B cell (primary cell): Measurements from ENCODE around the gene OLFML2B. TPM values are rescaled to one million over a fixed set of nuclear protein-coding genes. Genes with fewer than 3 reads are reported as not detected.

ENCODE experiments used
- ATAC-seq: fragments of 200-7000 bp; cut with Tn5 transposase; one replicate; pipeline ENCODE4 v1.10.0; 2021; ENCODE audit warnings: low read depth, mild to moderate bottlenecking, moderate number of reproducible peaks, moderate library complexity
- CTCF ChIA-PET: fragments of 350-600 bp; sonication (Branson Sonifier 250); formaldehyde crosslinking; loops from one replicate; lab custom pipeline; 2021; ENCODE audit warnings: antibody characterized with exemption, inconsistent platforms; lab: Charles Lee
- POLR2A ChIA-PET: fragments of 350-600 bp; sonication (Branson Sonifier 250); formaldehyde crosslinking; loops from one replicate; lab custom pipeline; 2021; ENCODE audit warnings: antibody characterized with exemption; lab: Charles Lee
- DNase-seq: peaks from one replicate; pipeline ENCODE4 v3.0.0; 2013
- H2AFZ ChIP-seq: 2 replicates; pipeline ENCODE4 v1.6.1; 2012; ENCODE audit warnings: mild to moderate bottlenecking, low read depth, low read length; ENCODE audit not compliant: insufficient read depth, poor library complexity, severe bottlenecking
- H3K27ac ChIP-seq, 2 donors: 1 replicate in 1 of 2; 2 replicates in 1 of 2; pipeline ENCODE4 v1.5.1; 2012 to 2013; ENCODE audit warnings: low read length in 2 of 2, mild to moderate bottlenecking in 2 of 2, moderate library complexity in 1 of 2
- H3K27me3 ChIP-seq, 4 experiments: fragments of 200-600 bp in 1 of 4; sonication (generic) in 1 of 4; replicated peaks in 1 of 4; 1 replicate in 2 of 4; 2 replicates in 2 of 4; pipeline versions ENCODE4 v1.6.1 to v1.7.0; 2013 to 2016; ENCODE audit warnings: low read length in 3 of 4, mild to moderate bottlenecking in 2 of 4, mixed read lengths in 1 of 4, moderate library complexity in 1 of 4; ENCODE audit not compliant: insufficient read depth in 4 of 4, control insufficient read depth in 3 of 4; ENCODE audit errors: control extremely low read depth in 1 of 4
- H3K36me3 ChIP-seq, 2 experiments: replicated peaks in 1 of 2; 1 replicate in 1 of 2; 2 replicates in 1 of 2; pipeline versions ENCODE4 v1.6.1 to v1.7.1; 2013; ENCODE audit warnings: low read length in 1 of 2; ENCODE audit not compliant: insufficient read depth in 2 of 2, control insufficient read depth in 1 of 2; ENCODE audit errors: control extremely low read depth in 1 of 2, extremely low read depth in 1 of 2
- H3K4me1 ChIP-seq, 2 donors: fragments of 200-600 bp in 1 of 2; sonication (generic) in 1 of 2; 1 replicate in 1 of 2; 2 replicates in 1 of 2; pipeline versions ENCODE4 v1.5.1 to v1.6.1; 2013 to 2017; ENCODE audit warnings: low read length in 2 of 2; ENCODE audit not compliant: control insufficient read depth in 2 of 2, insufficient read depth in 2 of 2
- H3K4me2 ChIP-seq: replicated peaks from 2 replicates; pipeline ENCODE3; 2012; ENCODE audit warnings: mild to moderate bottlenecking, low read depth, low read length; ENCODE audit not compliant: poor library complexity, severe bottlenecking
- H3K4me3 ChIP-seq, 5 experiments: fragments of 200-600 bp in 1 of 5; sonication (generic) in 1 of 5; 1 replicate in 3 of 5; 2 replicates in 2 of 5; pipeline versions ENCODE4 v1.5.1 to v1.7.0; 2011 to 2016; ENCODE audit warnings: low read length in 4 of 5, mild to moderate bottlenecking in 4 of 5, low read depth in 2 of 5, control low read depth in 1 of 5, moderate library complexity in 1 of 5; ENCODE audit not compliant: insufficient read depth in 1 of 5; ENCODE audit errors: control extremely low read depth in 1 of 5, extremely low read depth in 1 of 5
- H3K79me2 ChIP-seq: fragments of 200-600 bp; sonication (generic); one replicate; pipeline ENCODE4 v1.6.0; 2016; ENCODE audit warnings: low read length; ENCODE audit not compliant: control insufficient read depth, insufficient read depth
- H3K9ac ChIP-seq: fragments of 200-600 bp; sonication (generic); 2 replicates; pipeline ENCODE4 v1.6.1; 2017; ENCODE audit warnings: mild to moderate bottlenecking, low read length, moderate library complexity
- H3K9me3 ChIP-seq, 3 donors: one replicate each; pipeline versions ENCODE4 v1.6.1 to v1.7.1; 2013; ENCODE audit warnings: low read length in 2 of 3; ENCODE audit not compliant: control insufficient read depth in 2 of 3, insufficient read depth in 1 of 3; ENCODE audit errors: control extremely low read depth in 1 of 3
- H4K20me1 ChIP-seq: 2 replicates; pipeline ENCODE4 v1.6.0; 2012; ENCODE audit warnings: mild to moderate bottlenecking, low read length; ENCODE audit not compliant: insufficient read depth, control insufficient read depth, poor library complexity, severe bottlenecking
- H3K27ac Mint-ChIP-seq: one replicate; pipeline ENCODE4 v1.8.0; 2021; ENCODE audit warnings: mixed read lengths
- H3K27me3 Mint-ChIP-seq: one replicate; pipeline ENCODE4 v1.8.0; 2021; ENCODE audit warnings: mixed read lengths
- H3K4me1 Mint-ChIP-seq: one replicate; pipeline ENCODE4 v1.8.0; 2021; ENCODE audit warnings: mixed read lengths
- H3K4me3 Mint-ChIP-seq: one replicate; pipeline ENCODE4 v1.8.0; 2021; ENCODE audit warnings: mixed read lengths
- H3K9me3 Mint-ChIP-seq: one replicate; pipeline ENCODE4 v1.8.0; 2022; ENCODE audit warnings: mixed read lengths; ENCODE audit not compliant: insufficient read depth
- EZH2 ChIP-seq: IDR thresholded peaks from 2 replicates; pipeline ENCODE4 v1.6.1; 2012; ENCODE audit warnings: borderline replicate concordance, low read depth, mild to moderate bottlenecking, moderate library complexity, low read length; ENCODE audit not compliant: insufficient read depth, poor library complexity, severe bottlenecking
- WGBS: methylation state at CpG from one replicate; pipeline ENCODE4 v1.1.5; 2013; ENCODE audit warnings: missing lambda C conversion rate; ENCODE audit not compliant: insufficient coverage; 5-methylcytosine and 5-hydroxymethylcytosine counted together
- intact Hi-C: fragments of 100-400 bp; cut with micrococcal nuclease; formaldehyde crosslinking; loops from one replicate; pipeline ENCODE4 v1.10.0; 2022
- polyA plus RNA-seq: library from polyadenylated mRNA; depleted of rRNA; stranded (reverse); fragments of >200 nt; gene quantifications from 2 replicates; pipeline ENCODE4 v1.2.3, GENCODE V29; 2012
- total RNA-seq, 2 donors: library from RNA; stranded (reverse); fragments of 120-200 nt in 1 of 2; gene quantifications; 1 replicate in 1 of 2; 2 replicates in 1 of 2; pipeline versions ENCODE4 v1.2.3 to v1.2.4, GENCODE V29; 2013 to 2022
- TF ChIP-seq, protein P1 (sequence below): fragments of 200-600 bp; IDR thresholded peaks from one replicate; pipeline ENCODE4 v1.8.0; 2022; ENCODE audit warnings: antibody characterized with exemption, mild to moderate bottlenecking

OLFML2B gene
- total and polyA plus RNA-seq, 2 donors (not counting 1 experiment from before 2014, with no cell fraction given), result not detected

DNA sequence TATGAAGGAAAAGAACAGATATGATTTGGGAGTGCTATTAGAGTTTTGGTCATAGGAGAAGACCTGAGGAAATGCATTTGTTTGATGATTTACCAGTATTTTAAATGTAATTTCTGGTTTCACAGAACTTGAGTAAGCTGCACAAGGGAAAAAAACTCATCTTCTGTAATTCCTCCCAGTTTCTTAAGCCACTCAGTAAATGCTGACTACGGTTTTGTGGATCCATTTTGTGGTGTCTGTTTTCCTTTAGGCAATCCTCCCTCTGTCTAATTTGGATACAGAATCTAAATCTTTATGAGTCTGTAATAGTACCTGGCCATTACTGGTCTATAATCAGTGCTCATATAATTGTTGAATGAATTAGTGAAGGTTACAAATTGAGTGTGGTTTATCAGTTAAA is 72.0 kb downstream of the OLFML2B start:
- Mint-ChIP-seq H3K9me3 (no peaks in the 10 kb centered on the region), H3K27ac (no peak overlapping the region), H3K4me3 (no peak overlapping the region), H3K4me1 (peaks cover 9% of the 10 kb centered on the region), H3K27me3 (no peaks in the 10 kb centered on the region)
- intact Hi-C loops, result no loop called here
- peaks cover 0 to 15% of the 10 kb centered on the region in 2 experiments for H3K36me3 ChIP-seq
- ATAC-seq (no peak), DNase-seq (no peak)
- no peak overlapping the region for H3K4me3 ChIP-seq
- no peak for TF ChIP-seq EZH2
- TF ChIP-seq, protein P1, sequence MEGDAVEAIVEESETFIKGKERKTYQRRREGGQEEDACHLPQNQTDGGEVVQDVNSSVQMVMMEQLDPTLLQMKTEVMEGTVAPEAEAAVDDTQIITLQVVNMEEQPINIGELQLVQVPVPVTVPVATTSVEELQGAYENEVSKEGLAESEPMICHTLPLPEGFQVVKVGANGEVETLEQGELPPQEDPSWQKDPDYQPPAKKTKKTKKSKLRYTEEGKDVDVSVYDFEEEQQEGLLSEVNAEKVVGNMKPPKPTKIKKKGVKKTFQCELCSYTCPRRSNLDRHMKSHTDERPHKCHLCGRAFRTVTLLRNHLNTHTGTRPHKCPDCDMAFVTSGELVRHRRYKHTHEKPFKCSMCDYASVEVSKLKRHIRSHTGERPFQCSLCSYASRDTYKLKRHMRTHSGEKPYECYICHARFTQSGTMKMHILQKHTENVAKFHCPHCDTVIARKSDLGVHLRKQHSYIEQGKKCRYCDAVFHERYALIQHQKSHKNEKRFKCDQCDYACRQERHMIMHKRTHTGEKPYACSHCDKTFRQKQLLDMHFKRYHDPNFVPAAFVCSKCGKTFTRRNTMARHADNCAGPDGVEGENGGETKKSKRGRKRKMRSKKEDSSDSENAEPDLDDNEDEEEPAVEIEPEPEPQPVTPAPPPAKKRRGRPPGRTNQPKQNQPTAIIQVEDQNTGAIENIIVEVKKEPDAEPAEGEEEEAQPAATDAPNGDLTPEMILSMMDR, result no peak
- no peak overlapping the region for H3K4me2 ChIP-seq
- H4K20me1 ChIP-seq, result no peaks in the 10 kb centered on the region
- WGBS, result no CpG with 5 or more reads among the region's 1 CpG
- no peak overlapping the region for H2AFZ ChIP-seq
- POLR2A ChIA-PET, result no interaction called here
- no peak overlapping the region for H3K9ac ChIP-seq
- H3K79me2 ChIP-seq, result no peaks in the 10 kb centered on the region
- no peaks in the 10 kb centered on the region for H3K27me3 ChIP-seq
- no peaks in the 10 kb centered on the region for H3K4me1 ChIP-seq
- H3K9me3 ChIP-seq, result no peaks in the 10 kb centered on the region
- CTCF ChIA-PET, result no interaction called here
- H3K27ac ChIP-seq, result no peak overlapping the region

DNA sequence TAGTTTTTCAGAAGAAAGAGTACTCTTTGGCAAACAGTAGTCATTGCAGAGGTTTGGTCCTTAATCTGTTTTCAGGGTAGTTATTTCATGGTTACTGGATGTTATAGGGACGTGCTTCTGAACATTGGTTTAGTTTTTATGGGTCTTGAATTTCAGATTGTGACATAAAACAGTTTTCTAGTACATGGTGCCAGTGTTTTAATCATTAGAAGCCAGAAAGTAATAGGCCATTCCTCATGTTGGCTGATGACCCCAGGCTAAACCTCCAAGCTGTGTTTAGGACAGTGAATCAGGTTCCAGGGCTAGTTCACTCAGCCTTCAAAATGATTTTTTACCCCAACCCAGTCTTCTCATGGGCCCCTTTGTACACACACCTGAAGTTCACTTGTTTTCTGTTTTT is 73.3 kb downstream of the OLFML2B start:
- Histone ChIP-seq H3K79me2 (no peaks in the 10 kb centered on the region), H3K36me3 (peaks cover 0 to 16% of the 10 kb centered on the region in 2 experiments), H3K4me3 (no peak overlapping the region), H3K27me3 (no peaks in the 10 kb centered on the region), H3K27ac (no peak overlapping the region), H3K9ac (no peak overlapping the region), H2AFZ (no peak overlapping the region), H3K4me2 (no peak overlapping the region), H3K4me1 (no peaks in the 10 kb centered on the region), H3K9me3 (no peaks in the 10 kb centered on the region), H4K20me1 (no peaks in the 10 kb centered on the region)
- intact Hi-C loops, result no loop called here
- 100% methylated on average over 1 of the region's 1 CpG for WGBS
- POLR2A ChIA-PET, result no interaction called here
- DNase-seq (no peak), ATAC-seq (no peak)
- CTCF ChIA-PET, result no interaction called here
- TF ChIP-seq, protein P1, result no peak
- no peak for TF ChIP-seq EZH2
- H3K4me3 Mint-ChIP-seq, result no peak overlapping the region
- no peaks in the 10 kb centered on the region for H3K27me3 Mint-ChIP-seq
- no peak overlapping the region for H3K27ac Mint-ChIP-seq
- no peaks in the 10 kb centered on the region for H3K9me3 Mint-ChIP-seq
- peaks cover 9% of the 10 kb centered on the region for H3K4me1 Mint-ChIP-seq
